ENCODE measurements around the gene VAT1L. TPM values are rescaled to one million over a fixed set of nuclear protein-coding genes. Genes with fewer than 3 reads are reported as not detected.

Gene VAT1L
- total and polyA plus RNA-seq, 2 experiments from 2014 or later: 6.2 TPM

- no peaks in the 10 kb centered on the region for H3K36me3 ChIP-seq (ENCODE audit: low read depth)
- in situ Hi-C loops (cut with MboI): no loop called here
- WGBS, 2 experiments (ENCODE audit: low coverage in 1 of 2, low lambda C conversion rate in 2 of 2, missing lambda C conversion rate in 2 of 2): 77 to 81% methylated on average over 9 of the region's 9 CpGs
These were observed 127.7 kb downstream of the VAT1L start for GRCh38 chr16:77916111-77916510.

GRCh38 chr16:77917971-77918370, 129.6 kb downstream of the VAT1L start:
- Histone ChIP-seq H3F3A (ENCODE audit: insufficient read depth) (no peaks in the 10 kb centered on the region), H3K4me3 (no peak overlapping the region), H2AFZ (no peak overlapping the region), H3K79me2 (ENCODE audit: insufficient read depth) (no peaks in the 10 kb centered on the region), H3K4me1 (ENCODE audit: insufficient read depth) (no peaks in the 10 kb centered on the region), H3K9ac (no peak overlapping the region), H3K9me3 (ENCODE audit: low read depth) (no peaks in the 10 kb centered on the region), H3K27ac (no peak overlapping the region), H4K20me1 (ENCODE audit: insufficient read depth) (no peaks in the 10 kb centered on the region), H3K27me3 (replicated peaks; ENCODE audit: insufficient read depth) (no peaks in the 10 kb centered on the region), H3K9me2 (ENCODE audit: insufficient read depth) (no peaks in the 10 kb centered on the region), H3K4me2 (ENCODE audit: unreplicated experiment) (no peak overlapping the region), H3K36me3 (ENCODE audit: low read depth) (no peaks in the 10 kb centered on the region)
- in situ Hi-C loops (cut with MboI): no loop called here
- no peak for DNase-seq
- WGBS, 2 experiments (ENCODE audit: low coverage in 1 of 2, low lambda C conversion rate in 2 of 2, missing lambda C conversion rate in 2 of 2): 41 to 67% methylated on average over 3 of the region's 3 CpGs
- TF ChIP-seq EZH2 (IDR thresholded peaks at IDR 0.05; ENCODE audit: insufficient read depth, poor library complexity, severe bottlenecking): no peak
- no peak for TF ChIP-seq EZH2phosphoT487 (IDR thresholded peaks at IDR 0.05; ENCODE audit: insufficient read depth, low read depth)

More at GRCh38 chr16:77916111-77916510, 127.7 kb downstream of the VAT1L start:
- no peak overlapping the region for H3K4me3 ChIP-seq
- H3K9me2 ChIP-seq (ENCODE audit: insufficient read depth): no peaks in the 10 kb centered on the region
- no peak for DNase-seq
- H3K9ac ChIP-seq: no peak overlapping the region
- TF ChIP-seq EZH2 (IDR thresholded peaks at IDR 0.05; ENCODE audit: insufficient read depth, poor library complexity, severe bottlenecking) (no peak), EZH2phosphoT487 (IDR thresholded peaks at IDR 0.05; ENCODE audit: insufficient read depth, low read depth) (no peak)
- H3K79me2 ChIP-seq (ENCODE audit: insufficient read depth): no peaks in the 10 kb centered on the region
- no peak overlapping the region for H2AFZ ChIP-seq
- H3K9me3 ChIP-seq (ENCODE audit: low read depth): no peaks in the 10 kb centered on the region
- no peaks in the 10 kb centered on the region for H3F3A ChIP-seq (ENCODE audit: insufficient read depth)
- no peak overlapping the region for H3K4me2 ChIP-seq (ENCODE audit: unreplicated experiment)
- no peak overlapping the region for H3K27ac ChIP-seq
- no peaks in the 10 kb centered on the region for H3K27me3 ChIP-seq (replicated peaks; ENCODE audit: insufficient read depth)
- no peaks in the 10 kb centered on the region for H3K4me1 ChIP-seq (ENCODE audit: insufficient read depth)
- no peaks in the 10 kb centered on the region for H4K20me1 ChIP-seq (ENCODE audit: insufficient read depth)

GRCh38 chr16:77918809-77919707, 130.7 kb downstream of the VAT1L start:
- H3K79me2 ChIP-seq (ENCODE audit: insufficient read depth): no peaks in the 10 kb centered on the region
- H3K4me3 ChIP-seq: no peak overlapping the region
- in situ Hi-C loops (cut with MboI): no loop called here
- H2AFZ ChIP-seq: no peak overlapping the region
- H3K9ac ChIP-seq: no peak overlapping the region
- no peaks in the 10 kb centered on the region for H3F3A ChIP-seq (ENCODE audit: insufficient read depth)
- no peaks in the 10 kb centered on the region for H3K9me2 ChIP-seq (ENCODE audit: insufficient read depth)
- H3K36me3 ChIP-seq (ENCODE audit: low read depth): no peaks in the 10 kb centered on the region
- DNase-seq: no peak
- no peak for TF ChIP-seq EZH2 (IDR thresholded peaks at IDR 0.05; ENCODE audit: insufficient read depth, poor library complexity, severe bottlenecking)
- TF ChIP-seq EZH2phosphoT487 (IDR thresholded peaks at IDR 0.05; ENCODE audit: insufficient read depth, low read depth): no peak
- no peaks in the 10 kb centered on the region for H3K9me3 ChIP-seq (ENCODE audit: low read depth)
- H3K27ac ChIP-seq: no peak overlapping the region
- H3K4me1 ChIP-seq (ENCODE audit: insufficient read depth): no peaks in the 10 kb centered on the region
- 65 to 68% methylated on average over 8 of the region's 8 CpGs for WGBS, 2 experiments (ENCODE audit: low coverage in 1 of 2, low lambda C conversion rate in 2 of 2, missing lambda C conversion rate in 2 of 2)
- no peak overlapping the region for H3K4me2 ChIP-seq (ENCODE audit: unreplicated experiment)
- H3K27me3 ChIP-seq (replicated peaks; ENCODE audit: insufficient read depth): no peaks in the 10 kb centered on the region
- H4K20me1 ChIP-seq (ENCODE audit: insufficient read depth): no peaks in the 10 kb centered on the region

GRCh38 chr16:77919761-77920415, 131.5 kb downstream of the VAT1L start:
- Histone ChIP-seq H3K4me1 (ENCODE audit: insufficient read depth) (no peaks in the 10 kb centered on the region), H3K27me3 (replicated peaks; ENCODE audit: insufficient read depth) (no peaks in the 10 kb centered on the region), H3F3A (ENCODE audit: insufficient read depth) (no peaks in the 10 kb centered on the region), H3K4me3 (no peak overlapping the region), H4K20me1 (ENCODE audit: insufficient read depth) (no peaks in the 10 kb centered on the region), H2AFZ (no peak overlapping the region), H3K9ac (no peak overlapping the region), H3K36me3 (ENCODE audit: low read depth) (no peaks in the 10 kb centered on the region), H3K9me3 (ENCODE audit: low read depth) (no peaks in the 10 kb centered on the region), H3K4me2 (ENCODE audit: unreplicated experiment) (no peak overlapping the region), H3K27ac (no peak overlapping the region), H3K9me2 (ENCODE audit: insufficient read depth) (no peaks in the 10 kb centered on the region), H3K79me2 (ENCODE audit: insufficient read depth) (no peaks in the 10 kb centered on the region)
- WGBS, 2 experiments (ENCODE audit: low coverage in 1 of 2, low lambda C conversion rate in 2 of 2, missing lambda C conversion rate in 2 of 2): 71 to 77% methylated on average over 8 of the region's 8 CpGs
- DNase-seq: no peak
- in situ Hi-C loops (cut with MboI): no loop called here
- TF ChIP-seq EZH2 (IDR thresholded peaks at IDR 0.05; ENCODE audit: insufficient read depth, poor library complexity, severe bottlenecking) (no peak), EZH2phosphoT487 (IDR thresholded peaks at IDR 0.05; ENCODE audit: insufficient read depth, low read depth) (no peak)
